Jurkat, Clone E6-1 (cell line): ENCODE data around the gene DUSP28.

ENCODE experiments used
- DNase-seq: peaks from one replicate; pipeline ENCODE4 v3.0.0-alpha.2; 2011; ENCODE audit warnings: low read depth, low spot score
- H3K4me3 ChIP-seq: 2 replicates; pipeline ENCODE4 v1.5.1; 2011; ENCODE audit warnings: mild to moderate bottlenecking, low read length, control low read depth, moderate library complexity

The DUSP28 gene

GRCh38 chr2:240593703-240594451 is 33.7 kb downstream of the DUSP28 start:
- H3K4me3 ChIP-seq: no peak overlapping the region
- DNase-seq: no peak

GRCh38 chr2:240594511-240595380 is 34.6 kb downstream of the DUSP28 start:
- DNase-seq: no peak
- H3K4me3 ChIP-seq: no peak overlapping the region

GRCh38 chr2:240595381-240596079 is 35.4 kb downstream of the DUSP28 start:
- no peak overlapping the region for H3K4me3 ChIP-seq
- DNase-seq: no peak

GRCh38 chr2:240596080-240596460 is 35.9 kb downstream of the DUSP28 start:
- no peak for DNase-seq
- H3K4me3 ChIP-seq: no peak overlapping the region

- no peak overlapping the region for H3K4me3 ChIP-seq
- no peak for DNase-seq
Observed at GRCh38 chr2:240596491-240596931, 36.4 kb downstream of the DUSP28 start.

GRCh38 chr2:240597054-240597418 is 36.9 kb downstream of the DUSP28 start:
- no peak overlapping the region for H3K4me3 ChIP-seq
- no peak for DNase-seq

- DNase-seq: no peak
- no peak overlapping the region for H3K4me3 ChIP-seq
Observed at GRCh38 chr2:240597419-240598181, 37.4 kb downstream of the DUSP28 start.

- no peak for DNase-seq
- H3K4me3 ChIP-seq: no peak overlapping the region
Observed at GRCh38 chr2:240598311-240598911, 38.3 kb downstream of the DUSP28 start.

- no peak for DNase-seq
- no peak overlapping the region for H3K4me3 ChIP-seq
Observed at GRCh38 chr2:240599141-240599583, 39.0 kb downstream of the DUSP28 start.

GRCh38 chr2:240600451-240600961 is 40.3 kb downstream of the DUSP28 start:
- no peak overlapping the region for H3K4me3 ChIP-seq
- no peak for DNase-seq

GRCh38 chr2:240601061-240601830 is 41.1 kb downstream of the DUSP28 start:
- no peak for DNase-seq
- H3K4me3 ChIP-seq: no peak overlapping the region

GRCh38 chr2:240601831-240602160 is 41.6 kb downstream of the DUSP28 start:
- DNase-seq: no peak
- H3K4me3 ChIP-seq: no peak overlapping the region

- no peak for DNase-seq
- no peak overlapping the region for H3K4me3 ChIP-seq
Observed at GRCh38 chr2:240602266-240603050, 42.3 kb downstream of the DUSP28 start.

GRCh38 chr2:240603081-240603835 is 43.1 kb downstream of the DUSP28 start:
- no peak overlapping the region for H3K4me3 ChIP-seq
- DNase-seq: no peak

GRCh38 chr2:240603846-240604245 is 43.7 kb downstream of the DUSP28 start:
- no peak overlapping the region for H3K4me3 ChIP-seq
- no peak for DNase-seq

- no peak for DNase-seq
- H3K4me3 ChIP-seq: no peak overlapping the region
Observed at GRCh38 chr2:240604291-240604938, 44.3 kb downstream of the DUSP28 start.
